Fibroblast of the aortic adventitia (primary cell): ENCODE data around the gene GKN2. TPM values are rescaled to one million over a fixed set of nuclear protein-coding genes. Genes with fewer than 3 reads are reported as not detected.
"Not testable (repeated sequence)": the region's sequence is repeated elsewhere in the genome, so short reads cannot be mapped to it uniquely, and the experiment has no call there.

Experiments used
- DNase-seq: peaks from one replicate; pipeline ENCODE4 v3.0.0-alpha.2; 2010; ENCODE audit warnings: low read depth
- H3K4me3 ChIP-seq: 2 replicates; pipeline ENCODE4 v1.5.1; 2011; ENCODE audit warnings: low read depth, mild to moderate bottlenecking, control low read depth, low read length, moderate library complexity
- total RNA-seq: library from RNA; depleted of rRNA; stranded (reverse); fragments of >200 nt; gene quantifications from 2 replicates; pipeline ENCODE4 v1.2.3, GENCODE V29; 2012; ENCODE audit warnings: low replicate concordance
- TF ChIP-seq, protein P1 (sequence below): IDR thresholded peaks from 2 replicates; pipeline ENCODE4 v1.5.1; 2011; ENCODE audit warnings: mild to moderate bottlenecking, low read length, control low read depth, inconsistent platforms; ENCODE audit not compliant: insufficient read depth

Gene GKN2
- total RNA-seq, 1 donor, result not detected

- no peak for DNase-seq
- H3K4me3 ChIP-seq, result no peak overlapping the region
- TF ChIP-seq, protein P1, sequence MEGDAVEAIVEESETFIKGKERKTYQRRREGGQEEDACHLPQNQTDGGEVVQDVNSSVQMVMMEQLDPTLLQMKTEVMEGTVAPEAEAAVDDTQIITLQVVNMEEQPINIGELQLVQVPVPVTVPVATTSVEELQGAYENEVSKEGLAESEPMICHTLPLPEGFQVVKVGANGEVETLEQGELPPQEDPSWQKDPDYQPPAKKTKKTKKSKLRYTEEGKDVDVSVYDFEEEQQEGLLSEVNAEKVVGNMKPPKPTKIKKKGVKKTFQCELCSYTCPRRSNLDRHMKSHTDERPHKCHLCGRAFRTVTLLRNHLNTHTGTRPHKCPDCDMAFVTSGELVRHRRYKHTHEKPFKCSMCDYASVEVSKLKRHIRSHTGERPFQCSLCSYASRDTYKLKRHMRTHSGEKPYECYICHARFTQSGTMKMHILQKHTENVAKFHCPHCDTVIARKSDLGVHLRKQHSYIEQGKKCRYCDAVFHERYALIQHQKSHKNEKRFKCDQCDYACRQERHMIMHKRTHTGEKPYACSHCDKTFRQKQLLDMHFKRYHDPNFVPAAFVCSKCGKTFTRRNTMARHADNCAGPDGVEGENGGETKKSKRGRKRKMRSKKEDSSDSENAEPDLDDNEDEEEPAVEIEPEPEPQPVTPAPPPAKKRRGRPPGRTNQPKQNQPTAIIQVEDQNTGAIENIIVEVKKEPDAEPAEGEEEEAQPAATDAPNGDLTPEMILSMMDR, result no peak
Measured at GRCh38 chr2:68964282-68964681, 11.6 kb upstream of the GKN2 start.

DNA sequence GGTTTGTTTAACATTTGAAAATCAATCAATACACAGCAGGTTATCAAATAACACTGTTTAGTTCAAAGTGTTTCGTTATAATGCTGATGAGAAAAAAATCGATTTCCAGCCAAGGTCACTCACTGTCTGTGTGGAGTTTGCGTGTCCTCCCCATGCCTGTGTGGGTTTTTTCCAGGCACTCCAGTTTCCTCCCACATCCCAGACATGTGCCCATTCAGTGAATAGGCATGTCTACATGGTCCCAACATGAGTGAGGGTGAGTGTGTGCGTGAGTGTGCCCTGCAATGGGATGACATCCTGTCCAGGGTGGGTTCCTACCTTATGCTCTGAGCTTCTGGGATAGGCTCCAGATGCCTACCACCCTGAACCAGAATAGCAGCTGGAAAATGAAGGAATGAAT is 8.7 kb upstream of the GKN2 start:
- TF ChIP-seq, protein P1, result no peak
- no peak for DNase-seq
- no peak overlapping the region for H3K4me3 ChIP-seq

DNA sequence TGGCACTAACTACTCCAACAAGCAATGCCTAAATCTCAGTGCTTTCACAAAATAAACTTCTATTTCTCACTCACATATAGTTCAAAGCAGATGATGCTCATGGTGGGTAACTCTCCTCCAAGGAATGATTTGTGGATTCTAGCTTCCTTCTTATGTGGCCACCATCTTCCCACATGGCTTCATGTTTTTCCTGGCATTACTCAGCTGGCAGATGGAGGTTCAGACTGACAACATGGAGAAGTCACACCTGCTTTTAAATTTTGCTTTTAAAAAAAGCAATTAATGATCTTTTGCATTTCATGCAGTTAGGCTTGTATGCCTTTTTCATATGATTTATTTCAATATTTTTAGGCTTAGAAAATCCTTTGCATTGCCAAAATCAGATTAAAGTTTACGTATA is 6.3 kb upstream of the GKN2 start:
- H3K4me3 ChIP-seq, result no peak overlapping the region
- TF ChIP-seq, protein P1, result no peak
- DNase-seq, result no peak

DNA sequence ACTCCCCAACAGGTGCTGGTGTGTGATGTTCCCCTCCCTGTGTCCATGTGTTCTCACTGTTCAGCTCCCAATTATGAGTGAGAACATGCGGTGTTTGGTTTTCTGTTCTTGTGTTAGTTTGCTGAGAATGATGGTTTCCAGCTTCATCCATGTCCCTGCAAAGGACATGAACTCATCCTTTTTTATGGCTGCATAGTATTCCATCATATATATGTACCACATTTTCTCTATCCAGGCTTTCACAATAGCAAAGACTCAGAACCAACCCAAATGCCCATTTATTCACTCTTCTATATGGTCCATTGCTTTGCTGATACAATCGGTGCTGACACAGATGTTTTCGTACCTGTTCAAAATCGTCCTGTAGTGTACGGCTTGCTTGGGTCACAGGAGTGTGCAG is 2.7 kb upstream of the GKN2 start:
- not testable (repeated sequence) for DNase-seq, H3K4me3 ChIP-seq

DNA sequence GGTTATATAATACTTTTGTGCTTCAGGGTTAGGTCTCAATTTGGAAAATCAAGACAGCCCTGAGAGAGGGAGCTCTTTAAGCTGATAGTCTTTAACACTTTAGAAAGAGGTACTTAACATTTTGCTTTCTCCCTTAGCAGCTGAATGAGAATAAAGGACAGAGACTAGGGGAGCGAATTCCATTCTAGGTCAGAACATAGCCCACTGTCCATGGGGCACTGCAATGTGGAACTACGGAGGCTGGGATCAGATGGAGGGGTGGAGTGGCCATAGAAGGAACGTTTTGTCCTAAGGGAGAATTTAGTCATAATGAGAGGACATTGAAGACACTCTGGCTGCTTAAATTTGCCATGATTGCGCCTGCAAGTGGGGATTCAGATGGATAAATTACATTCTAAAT is 794 bp downstream of the GKN2 start:
- DNase-seq, result no peak
- H3K4me3 ChIP-seq, result no peak overlapping the region
- TF ChIP-seq, protein P1, result no peak

DNA sequence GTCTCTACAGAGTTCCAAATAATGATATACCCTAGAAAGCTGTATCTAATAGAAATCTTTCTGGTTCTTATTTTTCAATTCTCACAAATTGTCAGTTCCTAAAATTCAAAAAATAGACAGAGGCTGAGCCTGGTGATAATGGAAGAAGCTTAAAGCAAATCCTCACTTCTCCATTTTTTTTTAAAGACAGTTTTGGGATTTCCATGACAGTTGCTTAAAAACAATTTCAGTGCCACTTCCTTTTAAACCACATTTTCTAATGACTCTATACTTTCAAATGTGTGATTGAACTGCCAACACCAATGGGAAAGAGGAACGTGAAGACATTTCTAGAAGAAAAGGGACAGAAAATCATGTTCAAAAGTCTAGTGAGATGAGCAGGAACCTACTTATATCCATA is 4.0 kb downstream of the GKN2 start:
- TF ChIP-seq, protein P1, result no peak
- no peak overlapping the region for H3K4me3 ChIP-seq
- no peak for DNase-seq

DNA sequence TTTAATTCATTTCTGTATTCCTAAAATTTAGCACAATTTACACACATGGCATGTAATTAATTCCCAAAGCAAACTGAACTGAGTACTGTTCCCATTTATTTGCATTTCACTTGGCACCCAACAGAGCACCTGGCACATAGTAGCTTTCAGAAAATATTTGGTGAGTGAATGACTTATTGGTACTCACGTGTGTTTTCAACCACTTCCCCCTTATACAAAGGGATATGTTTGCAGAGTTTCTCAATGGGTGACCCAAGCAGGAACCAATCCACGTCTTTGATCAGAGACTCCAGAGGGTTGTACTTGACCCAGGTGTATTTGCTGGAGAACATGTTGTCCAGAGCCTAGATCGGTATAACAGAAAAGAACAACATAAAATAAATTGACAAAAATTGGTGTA is 6.6 kb downstream of the GKN2 start:
- H3K4me3 ChIP-seq, result no peak overlapping the region
- DNase-seq, result no peak
- TF ChIP-seq, protein P1, result no peak
